ENCODE results near the gene PLXNB2.
A peak's percentile ranks its signal among the peaks of the same experiment; 100 is the strongest.

PLXNB2 gene

GRCh38 chr22:50264946-50265669, 42.3 kb downstream of the PLXNB2 start:
- ATAC-seq (replicated peaks; ENCODE audit: extremely low read depth, poor library complexity, severe bottlenecking) (no peak), DNase-seq (ENCODE audit: low spot score in 2 of 2) (no peak)
- Mint-ChIP-seq H3K9me3 (no peaks in the 10 kb centered on the region), H3K27ac (ENCODE audit: low read depth) (no peak overlapping the region), H3K4me1 (peaks cover 5% of the 10 kb centered on the region), H3K27me3 (peaks cover 14% of the 10 kb centered on the region), H3K36me3 (ENCODE audit: insufficient read depth) (no peaks in the 10 kb centered on the region), H3K4me3 (no peak overlapping the region)

- ATAC-seq (replicated peaks; ENCODE audit: extremely low read depth, poor library complexity, severe bottlenecking) (no peak), DNase-seq (ENCODE audit: low spot score in 2 of 2) (no peak)
- no peak overlapping the region for H3K4me3 Mint-ChIP-seq
- H3K36me3 Mint-ChIP-seq (ENCODE audit: insufficient read depth) = peaks cover 2% of the 10 kb centered on the region
- no peaks in the 10 kb centered on the region for H3K9me3 Mint-ChIP-seq
- no peak overlapping the region for H3K27ac Mint-ChIP-seq (ENCODE audit: low read depth)
- peaks cover 14% of the 10 kb centered on the region for H3K27me3 Mint-ChIP-seq
- H3K4me1 Mint-ChIP-seq = peaks cover 5% of the 10 kb centered on the region
Measured at GRCh38 chr22:50264104-50264745, 43.2 kb downstream of the PLXNB2 start.

- no peaks in the 10 kb centered on the region for H3K9me3 Mint-ChIP-seq
- DNase-seq (ENCODE audit: low spot score in 2 of 2) (no peak), ATAC-seq (replicated peaks; ENCODE audit: extremely low read depth, poor library complexity, severe bottlenecking) (no peak)
- H3K27ac Mint-ChIP-seq (ENCODE audit: low read depth) = no peak overlapping the region
- peak overlapping the region; percentile 36 for H3K4me3 Mint-ChIP-seq
- peaks cover 5% of the 10 kb centered on the region for H3K4me1 Mint-ChIP-seq
- peaks cover 4% of the 10 kb centered on the region for H3K36me3 Mint-ChIP-seq (ENCODE audit: insufficient read depth)
- peaks cover 14% of the 10 kb centered on the region for H3K27me3 Mint-ChIP-seq
Measured at GRCh38 chr22:50262973-50263617, 44.4 kb downstream of the PLXNB2 start.

- peak overlapping the region; percentile 73 for H3K4me3 Mint-ChIP-seq
- H3K4me1 Mint-ChIP-seq = peaks cover 5% of the 10 kb centered on the region
- no peaks in the 10 kb centered on the region for H3K9me3 Mint-ChIP-seq
- peaks cover 14% of the 10 kb centered on the region for H3K27me3 Mint-ChIP-seq
- DNase-seq (ENCODE audit: low spot score in 2 of 2) (no peak), ATAC-seq (replicated peaks; ENCODE audit: extremely low read depth, poor library complexity, severe bottlenecking) (no peak)
- no peak overlapping the region for H3K27ac Mint-ChIP-seq (ENCODE audit: low read depth)
- peaks cover 4% of the 10 kb centered on the region for H3K36me3 Mint-ChIP-seq (ENCODE audit: insufficient read depth)
Measured at GRCh38 chr22:50262460-50262911, 45.0 kb downstream of the PLXNB2 start.

GRCh38 chr22:50261615-50262459, 45.6 kb downstream of the PLXNB2 start, which contains the start of gene MAPK12:
Gene MAPK12, minus strand, starts transcription at chr22:50261683. Its CDS starts 174 bp downstream, at chr22:50261509.
- no peak within 1 kb of the TSS for H3K27ac Mint-ChIP-seq (ENCODE audit: low read depth)
- peaks cover 5% of the 10 kb centered on the region for H3K4me1 Mint-ChIP-seq
- peaks cover 4% of the 10 kb centered on the region for H3K36me3 Mint-ChIP-seq (ENCODE audit: insufficient read depth)
- no peak for DNase-seq (ENCODE audit: low spot score in 2 of 2)
- no peaks in the 10 kb centered on the region for H3K9me3 Mint-ChIP-seq
- peaks cover 14% of the 10 kb centered on the region for H3K27me3 Mint-ChIP-seq
- ATAC-seq (replicated peaks; ENCODE audit: extremely low read depth, poor library complexity, severe bottlenecking) = no peak
- peak within 1 kb of the TSS; percentile 73 for H3K4me3 Mint-ChIP-seq

- Mint-ChIP-seq H3K9me3 (no peaks in the 10 kb centered on the region), H3K27me3 (peaks cover 14% of the 10 kb centered on the region), H3K36me3 (ENCODE audit: insufficient read depth) (peaks cover 4% of the 10 kb centered on the region), H3K4me1 (peaks cover 5% of the 10 kb centered on the region), H3K4me3 (no peak overlapping the region), H3K27ac (ENCODE audit: low read depth) (no peak overlapping the region)
- ATAC-seq (replicated peaks; ENCODE audit: extremely low read depth, poor library complexity, severe bottlenecking) (peak; percentile 29), DNase-seq (ENCODE audit: low spot score in 2 of 2) (no peak)
Measured at GRCh38 chr22:50260801-50261614, 46.4 kb downstream of the PLXNB2 start.

GRCh38 chr22:50260434-50260800, 47.0 kb downstream of the PLXNB2 start:
- peaks cover 4% of the 10 kb centered on the region for H3K36me3 Mint-ChIP-seq (ENCODE audit: insufficient read depth)
- peaks cover 14% of the 10 kb centered on the region for H3K27me3 Mint-ChIP-seq
- H3K4me1 Mint-ChIP-seq = peaks cover 5% of the 10 kb centered on the region
- ATAC-seq (replicated peaks; ENCODE audit: extremely low read depth, poor library complexity, severe bottlenecking) (no peak), DNase-seq (ENCODE audit: low spot score in 2 of 2) (no peak)
- H3K9me3 Mint-ChIP-seq = no peaks in the 10 kb centered on the region
- H3K27ac Mint-ChIP-seq (ENCODE audit: low read depth) = no peak overlapping the region
- H3K4me3 Mint-ChIP-seq = no peak overlapping the region

- H3K27me3 Mint-ChIP-seq = peaks cover 14% of the 10 kb centered on the region
- H3K4me1 Mint-ChIP-seq = peaks cover 5% of the 10 kb centered on the region
- no peaks in the 10 kb centered on the region for H3K9me3 Mint-ChIP-seq
- no peak overlapping the region for H3K27ac Mint-ChIP-seq (ENCODE audit: low read depth)
- H3K4me3 Mint-ChIP-seq = peak overlapping the region; percentile 38
- peaks cover 7% of the 10 kb centered on the region for H3K36me3 Mint-ChIP-seq (ENCODE audit: insufficient read depth)
- DNase-seq (ENCODE audit: low spot score in 2 of 2) (no peak), ATAC-seq (replicated peaks; ENCODE audit: extremely low read depth, poor library complexity, severe bottlenecking) (no peak)
Measured at GRCh38 chr22:50259302-50259701, 48.1 kb downstream of the PLXNB2 start.

GRCh38 chr22:50258361-50259292, 48.8 kb downstream of the PLXNB2 start:
- ATAC-seq (replicated peaks; ENCODE audit: extremely low read depth, poor library complexity, severe bottlenecking) (no peak), DNase-seq (ENCODE audit: low spot score in 2 of 2) (no peak)
- Mint-ChIP-seq H3K27me3 (peaks cover 14% of the 10 kb centered on the region), H3K4me1 (peaks cover 5% of the 10 kb centered on the region), H3K27ac (ENCODE audit: low read depth) (no peak overlapping the region), H3K36me3 (ENCODE audit: insufficient read depth) (peaks cover 7% of the 10 kb centered on the region), H3K9me3 (no peaks in the 10 kb centered on the region), H3K4me3 (no peak overlapping the region)

- DNase-seq (ENCODE audit: low spot score in 2 of 2) (no peak), ATAC-seq (replicated peaks; ENCODE audit: extremely low read depth, poor library complexity, severe bottlenecking) (no peak)
- Mint-ChIP-seq H3K4me1 (peaks cover 5% of the 10 kb centered on the region), H3K36me3 (ENCODE audit: insufficient read depth) (peaks cover 7% of the 10 kb centered on the region), H3K4me3 (no peak overlapping the region), H3K9me3 (no peaks in the 10 kb centered on the region), H3K27me3 (peaks cover 9% of the 10 kb centered on the region), H3K27ac (ENCODE audit: low read depth) (no peak overlapping the region)
Measured at GRCh38 chr22:50257451-50258360, 49.7 kb downstream of the PLXNB2 start.

Measured in central memory CD8-positive, alpha-beta T cell (primary cell).